ENCODE measurements around the gene KLHL10. TPM values are rescaled to one million over a fixed set of nuclear protein-coding genes. Genes with fewer than 3 reads are reported as not detected.

KLHL10 gene
- total and polyA plus RNA-seq, 4 donors, result 0.08 to 0.12 (median 0.09) TPM; not detected in 1

DNA sequence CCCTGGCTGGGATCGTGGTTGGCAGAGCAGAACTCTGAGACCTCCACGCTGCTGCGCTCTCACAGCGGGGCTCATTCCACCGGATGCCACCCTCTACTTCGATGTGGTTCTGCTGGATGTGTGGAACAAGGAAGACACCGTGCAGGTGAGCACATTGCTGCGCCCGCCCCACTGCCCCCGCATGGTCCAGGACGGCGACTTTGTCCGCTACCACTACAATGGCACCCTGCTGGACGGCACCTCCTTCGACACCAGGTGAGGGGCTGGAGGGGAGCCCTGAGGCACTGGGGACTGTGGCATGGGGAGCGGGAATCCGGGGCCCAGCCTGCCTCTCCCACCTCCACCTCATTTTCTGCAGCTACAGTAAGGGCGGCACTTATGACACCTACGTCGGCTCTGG is 19.6 kb upstream of the KLHL10 start:
- H3K4me1 ChIP-seq (ENCODE audit: control insufficient read depth in 5 of 5, insufficient read depth in 5 of 5, low read length in 5 of 5), result peaks cover 0 to 4% (median 2%) of the 10 kb centered on the region in 5 donors
- H3K36me3 ChIP-seq (ENCODE audit: control insufficient read depth in 4 of 4, insufficient read depth in 4 of 4, low read length in 4 of 4), result peaks cover 0 to 19% (median 5%) of the 10 kb centered on the region in 4 donors
- no peak overlapping the region for H3K9ac ChIP-seq (ENCODE audit: insufficient read depth in 1 of 2, low read length in 2 of 2)
- WGBS, 2 donors, result 96 to 97% methylated on average over 20 of the region's 20 CpGs
- no peaks in the 10 kb centered on the region for H3K27me3 ChIP-seq (ENCODE audit: control insufficient read depth in 3 of 3, insufficient read depth in 3 of 3, low read length in 2 of 3)
- H3K4me3 ChIP-seq, result no peak overlapping the region
- no peaks in the 10 kb centered on the region for H3K9me3 ChIP-seq (ENCODE audit: control insufficient read depth in 4 of 4, insufficient read depth in 3 of 4, low read length in 3 of 4)
- no peak overlapping the region for H3K27ac ChIP-seq (ENCODE audit: low read depth in 1 of 2, low read length in 1 of 2)
- ATAC-seq (ENCODE audit: insufficient read depth, low FRiP score) (no peak), DNase-seq (no peak)
- TF ChIP-seq CTCF (IDR thresholded peaks at IDR 0.05; ENCODE audit: control extremely low read depth, extremely low read depth), result no peak

DNA sequence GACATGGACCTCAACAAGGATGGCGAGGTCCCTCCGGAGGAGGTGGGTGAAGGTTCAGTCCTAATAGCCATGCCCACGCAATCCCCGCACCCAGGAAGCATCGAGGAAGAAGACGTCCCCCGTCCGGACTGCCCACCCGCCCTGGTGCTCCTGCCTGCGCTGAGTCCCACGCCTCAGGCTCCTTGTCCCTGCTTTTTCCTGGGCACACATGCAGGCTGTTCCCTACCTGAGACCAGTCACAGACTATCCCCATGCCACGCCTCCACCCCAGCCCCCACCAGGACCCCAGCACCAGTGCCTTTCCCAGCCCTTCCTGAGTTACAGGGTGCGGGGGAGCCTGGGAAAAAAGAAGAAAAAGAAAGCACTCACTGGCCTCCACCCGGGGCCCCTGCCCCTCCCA is 15.8 kb upstream of the KLHL10 start:
- 90 to 96% methylated on average over 14 of the region's 14 CpGs for WGBS, 2 donors
- no peaks in the 10 kb centered on the region for H3K27me3 ChIP-seq (ENCODE audit: control insufficient read depth in 3 of 3, insufficient read depth in 3 of 3, low read length in 2 of 3)
- H3K36me3 ChIP-seq (ENCODE audit: control insufficient read depth in 4 of 4, insufficient read depth in 4 of 4, low read length in 4 of 4), result peaks cover 8 to 19% (median 15%) of the 10 kb centered on the region in 4 donors
- H3K4me1 ChIP-seq (ENCODE audit: control insufficient read depth in 5 of 5, insufficient read depth in 5 of 5, low read length in 5 of 5), result no peaks in the 10 kb centered on the region
- no peak overlapping the region for H3K4me3 ChIP-seq
- H3K9me3 ChIP-seq (ENCODE audit: control insufficient read depth in 4 of 4, insufficient read depth in 3 of 4, low read length in 3 of 4), result no peaks in the 10 kb centered on the region
- TF ChIP-seq CTCF (IDR thresholded peaks at IDR 0.05; ENCODE audit: control extremely low read depth, extremely low read depth), result no peak
- no peak overlapping the region for H3K9ac ChIP-seq (ENCODE audit: insufficient read depth in 1 of 2, low read length in 2 of 2)
- ATAC-seq (ENCODE audit: insufficient read depth, low FRiP score) (no peak), DNase-seq (no peak)
- H3K27ac ChIP-seq (ENCODE audit: low read depth in 1 of 2, low read length in 1 of 2), result no peak overlapping the region

GRCh38 chr17:41822216-41823140 is 15.1 kb upstream of the KLHL10 start:
- no peak overlapping the region for H3K27ac ChIP-seq (ENCODE audit: low read depth in 1 of 2, low read length in 1 of 2)
- peaks cover 12 to 18% (median 16%) of the 10 kb centered on the region in 4 donors for H3K36me3 ChIP-seq (ENCODE audit: control insufficient read depth in 4 of 4, insufficient read depth in 4 of 4, low read length in 4 of 4)
- DNase-seq, result no peak
- no peak overlapping the region for H3K9ac ChIP-seq (ENCODE audit: insufficient read depth in 1 of 2, low read length in 2 of 2)
- no peaks in the 10 kb centered on the region for H3K4me1 ChIP-seq (ENCODE audit: control insufficient read depth in 5 of 5, insufficient read depth in 5 of 5, low read length in 5 of 5)
- TF ChIP-seq CTCF (IDR thresholded peaks at IDR 0.05; ENCODE audit: control extremely low read depth, extremely low read depth), result no peak
- no peak overlapping the region for H3K4me3 ChIP-seq
- WGBS, 2 donors, result 83 to 86% methylated on average over 12 of the region's 12 CpGs
- H3K9me3 ChIP-seq (ENCODE audit: control insufficient read depth in 4 of 4, insufficient read depth in 3 of 4, low read length in 3 of 4), result no peaks in the 10 kb centered on the region
- ATAC-seq (ENCODE audit: insufficient read depth, low FRiP score), result no peak
- H3K27me3 ChIP-seq (ENCODE audit: control insufficient read depth in 3 of 3, insufficient read depth in 3 of 3, low read length in 2 of 3), result no peaks in the 10 kb centered on the region
